H1 (cell line): ENCODE results near the gene ATG7. TPM values are rescaled to one million over a fixed set of nuclear protein-coding genes. Genes with fewer than 3 reads are reported as not detected.

Experiments
- CTCF ChIA-PET: fragments of 300-600 bp; sonication (Branson Sonifier 250); formaldehyde crosslinking; loops from one replicate; lab custom pipeline; 2021; ENCODE audit not compliant: partially characterized antibody; lab: Charles Lee
- POLR2A ChIA-PET: fragments of 300-600 bp; sonication (Branson Sonifier 250); formaldehyde crosslinking; loops from one replicate; lab custom pipeline; 2021; ENCODE audit warnings: inconsistent platforms; ENCODE audit not compliant: partially characterized antibody; lab: Charles Lee
- DNase-seq, 2 experiments: peaks; one replicate each; pipeline versions ENCODE4 v3.0.0 to v3.0.0-alpha.2; 2010 to 2022; ENCODE audit warnings: low spot score in 2 of 2, low read depth in 1 of 2, mixed read lengths in 1 of 2
- FAIRE-seq: peaks from 2 replicates; lab custom pipeline; 2011; peaks lifted over from hg19 to GRCh38; lab: Jason Lieb, UNC
- H2AFZ ChIP-seq: 2 replicates; pipeline ENCODE4 v1.8.1; 2012; ENCODE audit warnings: low read length, inconsistent platforms
- H2AK5ac ChIP-seq: 2 replicates; pipeline ENCODE4 v1.6.1; 2013; ENCODE audit warnings: low read depth, low read length
- H2BK120ac ChIP-seq: replicated peaks from 2 replicates; pipeline ENCODE3; 2013; ENCODE audit warnings: low read depth, low read length, inconsistent platforms
- H2BK12ac ChIP-seq: 2 replicates; pipeline ENCODE4 v1.6.1; 2013; ENCODE audit warnings: low read depth, low read length
- H2BK15ac ChIP-seq: 2 replicates; pipeline ENCODE4 v1.6.1; 2013; ENCODE audit warnings: low read length
- H2BK20ac ChIP-seq: 2 replicates; pipeline ENCODE4 v1.6.1; 2013; ENCODE audit warnings: low read length
- H2BK5ac ChIP-seq: 2 replicates; pipeline ENCODE4 v1.6.1; 2013; ENCODE audit warnings: low read depth, low read length
- H3K14ac ChIP-seq: 2 replicates; pipeline ENCODE4 v1.6.1; 2013; ENCODE audit warnings: inconsistent platforms; ENCODE audit not compliant: insufficient read length
- H3K18ac ChIP-seq: 2 replicates; pipeline ENCODE4 v1.6.1; 2013; ENCODE audit warnings: low read length; ENCODE audit errors: extremely low read depth
- H3K23ac ChIP-seq: 2 replicates; pipeline ENCODE4 v1.6.1; 2013; ENCODE audit warnings: inconsistent platforms; ENCODE audit not compliant: insufficient read length
- H3K23me2 ChIP-seq: 2 replicates; pipeline ENCODE4 v1.6.1; 2013; ENCODE audit warnings: low read depth, low read length
- H3K27ac ChIP-seq: 2 replicates; pipeline ENCODE4 v1.6.1; 2011; ENCODE audit warnings: low read depth, low read length, inconsistent platforms
- H3K27me3 ChIP-seq, 4 experiments: replicated peaks in 1 of 4; 1 replicate in 1 of 4; 2 replicates in 3 of 4; pipeline versions ENCODE4 v1.6.1 to v1.8.1; 2011 to 2013; ENCODE audit warnings: low read length in 3 of 4, mild to moderate bottlenecking in 3 of 4, inconsistent platforms in 2 of 4, mixed read lengths in 2 of 4, moderate library complexity in 1 of 4; ENCODE audit not compliant: control insufficient read depth in 3 of 4, insufficient read depth in 3 of 4; ENCODE audit errors: extremely low read depth in 1 of 4
- H3K36me3 ChIP-seq, 4 experiments: 2 replicates each; pipeline versions ENCODE4 v1.6.1 to v1.8.1; 2011 to 2013; ENCODE audit warnings: mild to moderate bottlenecking in 4 of 4, low read length in 3 of 4, moderate library complexity in 2 of 4, control low read depth in 1 of 4, inconsistent platforms in 1 of 4; ENCODE audit not compliant: insufficient read depth in 4 of 4, control insufficient read depth in 2 of 4
- H3K4ac ChIP-seq: replicated peaks from 2 replicates; pipeline ENCODE3; 2013; ENCODE audit warnings: low read length, low read depth, mixed read lengths, inconsistent platforms; ENCODE audit not compliant: insufficient read length
- H3K4me1 ChIP-seq, 4 experiments: replicated peaks in 1 of 4; 1 replicate in 1 of 4; 2 replicates in 3 of 4; pipeline versions ENCODE4 v1.6.1 to v1.8.1; 2011 to 2013; ENCODE audit warnings: low read length in 3 of 4, inconsistent platforms in 2 of 4, mixed read lengths in 1 of 4; ENCODE audit not compliant: insufficient read depth in 4 of 4, control insufficient read depth in 3 of 4
- H3K4me2 ChIP-seq, 2 experiments: 2 replicates each; pipeline versions ENCODE4 v1.6.1 to v1.8.1; 2011 to 2013; ENCODE audit warnings: low read depth in 2 of 2, low read length in 2 of 2, control low read depth in 1 of 2, inconsistent platforms in 1 of 2, mild to moderate bottlenecking in 1 of 2; ENCODE audit not compliant: insufficient read depth in 1 of 2
- H3K4me3 ChIP-seq, 4 experiments: fragments of 200-600, 300-600 bp in 1 of 4; sonication (generic), shearing (Covaris generic), sonication (Bioruptor Twin) in 1 of 4; 2 replicates each; pipeline versions ENCODE4 v1.5.1 to v1.8.1; 2011 to 2016; ENCODE audit warnings: low read length in 4 of 4, low read depth in 3 of 4, control low read depth in 2 of 4, inconsistent platforms in 2 of 4, mild to moderate bottlenecking in 2 of 4, mixed read lengths in 1 of 4, moderate library complexity in 1 of 4; ENCODE audit not compliant: insufficient read depth in 2 of 4; ENCODE audit errors: extremely low read depth in 1 of 4
- H3K56ac ChIP-seq: replicated peaks from 2 replicates; pipeline ENCODE3; 2013; ENCODE audit warnings: low read depth, mild to moderate bottlenecking, mixed read lengths, low read length, inconsistent platforms; ENCODE audit not compliant: insufficient read length
- H3K79me1 ChIP-seq: 2 replicates; pipeline ENCODE4 v1.6.1; 2013; ENCODE audit warnings: low read depth, low read length, control low read depth
- H3K79me2 ChIP-seq, 2 experiments: 2 replicates each; pipeline versions ENCODE4 v1.6.1 to v1.8.1; 2012 to 2013; ENCODE audit warnings: low read length in 2 of 2, mild to moderate bottlenecking in 2 of 2, inconsistent platforms in 1 of 2; ENCODE audit not compliant: insufficient read depth in 2 of 2, control insufficient read depth in 1 of 2
- H3K9ac ChIP-seq, 4 experiments: replicated peaks in 1 of 4; 1 replicate in 1 of 4; 2 replicates in 3 of 4; pipeline versions ENCODE4 v1.6.1 to v1.8.1; 2011 to 2013; ENCODE audit warnings: low read depth in 3 of 4, low read length in 3 of 4, control low read depth in 2 of 4, mild to moderate bottlenecking in 2 of 4, moderate library complexity in 2 of 4, inconsistent platforms in 1 of 4; ENCODE audit errors: extremely low read depth in 1 of 4
- H3K9me3 ChIP-seq, 2 experiments: 2 replicates each; pipeline versions ENCODE4 v1.6.1 to v1.8.1; 2012 to 2013; ENCODE audit warnings: mild to moderate bottlenecking in 2 of 2, moderate library complexity in 2 of 2, control low read depth in 1 of 2, inconsistent platforms in 1 of 2, low read depth in 1 of 2, low read length in 1 of 2, mixed read lengths in 1 of 2; ENCODE audit not compliant: insufficient read depth in 2 of 2
- H4K20me1 ChIP-seq, 2 experiments: replicated peaks in 1 of 2; 2 replicates each; pipeline versions ENCODE3 to v1.8.1; 2011 to 2013; ENCODE audit warnings: inconsistent platforms in 2 of 2, low read length in 2 of 2, mild to moderate bottlenecking in 1 of 2; ENCODE audit not compliant: insufficient read depth in 2 of 2, control insufficient read depth in 1 of 2
- H4K5ac ChIP-seq: 2 replicates; pipeline ENCODE4 v1.6.1; 2013; ENCODE audit warnings: low read length, low read depth, mixed read lengths, inconsistent platforms; ENCODE audit not compliant: insufficient read length
- H4K8ac ChIP-seq: 2 replicates; pipeline ENCODE4 v1.8.0; 2013; ENCODE audit warnings: mild to moderate bottlenecking, moderate library complexity, low read length, inconsistent platforms; ENCODE audit not compliant: insufficient read depth; ENCODE audit errors: extremely low read depth
- H4K91ac ChIP-seq: replicated peaks from 2 replicates; pipeline ENCODE3; 2013; ENCODE audit warnings: low read length, mixed read lengths, inconsistent platforms; ENCODE audit not compliant: insufficient read length
- CREB1 ChIP-seq: IDR thresholded peaks from 2 replicates; pipeline ENCODE4 v1.6.1; 2012; ENCODE audit warnings: inconsistent platforms
- WGBS, 2 experiments: shearing (Covaris generic) in 1 of 2; methylation state at CpG; one replicate each; pipeline versions ENCODE4 v1.1.6 to v1.1.7; 2013 to 2015; ENCODE audit warnings: low lambda C conversion rate in 2 of 2, mixed read lengths in 2 of 2, inconsistent platforms in 1 of 2, low coverage in 1 of 2, missing lambda C conversion rate in 1 of 2; ENCODE audit not compliant: insufficient replicate concordance in 2 of 2, insufficient coverage in 1 of 2, insufficient read length in 1 of 2; ENCODE audit errors: extremely low coverage in 1 of 2, missing lambda C conversion rate in 1 of 2; 5-methylcytosine and 5-hydroxymethylcytosine counted together
- polyA plus RNA-seq, 7 experiments: library from polyadenylated mRNA; depleted of rRNA in 3 of 7; stranded (reverse) in 5 of 7; unstranded in 2 of 7; fragments of >200 nt in 5 of 7; fragments of 200-250 nt in 2 of 7; gene quantifications; 1 replicate in 5 of 7; 2 replicates in 1 of 7; 4 replicates in 1 of 7; pipeline versions ENCODE4 v1.2.1 to v1.2.3, GENCODE V29; 2011 to 2013; ENCODE audit warnings: missing spikeins in 2 of 7, mixed read lengths in 2 of 7
- total RNA-seq: library from RNA; stranded (reverse); fragmentation: NEBNext Ultra II Directional; extraction: Animal tissue kit (Norgen Biotek cat#: 25700); gene quantifications from 2 replicates; pipeline ENCODE4 v1.2.1, GENCODE V29; 2021

The ATG7 gene
- total and polyA plus RNA-seq, 2 of the 8 experiments (the other 6 are each of a cell fraction or from before 2014, with no cell fraction given), result 15.0 to 19.1 TPM

- H3K18ac ChIP-seq, result no peak overlapping the region
- H4K20me1 ChIP-seq, result no peaks in the 10 kb centered on the region
- no peak overlapping the region for H4K91ac ChIP-seq
- H4K8ac ChIP-seq, result no peak overlapping the region
- H3K4me3 ChIP-seq, result no peak overlapping the region
- ChIA-PET CTCF (interaction anchor here (1.4 kb wide), 1 partner anchor 23 kb away, joined by 4 read pairs; no protein-coding TSS in a partner anchor), POLR2A (interaction anchor here (0.7 kb wide), 1 partner anchor 677 kb away, joined by 3 read pairs; no protein-coding TSS in a partner anchor)
- no peaks in the 10 kb centered on the region for H3K79me1 ChIP-seq
- H3K56ac ChIP-seq, result no peak overlapping the region
- 73% methylated on average over 7 of the region's 7 CpGs; no CpG with 5 or more reads in 1 of the 2 experiments for WGBS, 2 experiments
- H4K5ac ChIP-seq, result no peak overlapping the region
- H3K4me2 ChIP-seq, result no peak overlapping the region
- no peak for FAIRE-seq
- no peak overlapping the region for H3K27ac ChIP-seq
- peaks cover 0 to 9% (median 3%) of the 10 kb centered on the region in 4 experiments; a peak in 5 of 7 replicates for H3K4me1 ChIP-seq
- peaks cover 4% of the 10 kb centered on the region in 2 experiments; a peak in 1 of 4 replicates for H3K9me3 ChIP-seq
- no peak overlapping the region for H2AFZ ChIP-seq
- no peak for DNase-seq
- no peaks in the 10 kb centered on the region for H3K23me2 ChIP-seq
- no peak overlapping the region for H2BK5ac ChIP-seq
- no peak overlapping the region for H2BK15ac ChIP-seq
- no peaks in the 10 kb centered on the region for H3K27me3 ChIP-seq
- no peak overlapping the region for H2AK5ac ChIP-seq
- no peak overlapping the region for H2BK12ac ChIP-seq
- no peak overlapping the region for H3K9ac ChIP-seq
- no peaks in the 10 kb centered on the region for H3K79me2 ChIP-seq
- no peak for TF ChIP-seq CREB1
- no peak overlapping the region for H3K4ac ChIP-seq
- H3K36me3 ChIP-seq, result no peaks in the 10 kb centered on the region
- no peak overlapping the region for H2BK120ac ChIP-seq
- H2BK20ac ChIP-seq, result no peak overlapping the region
- no peak overlapping the region for H3K14ac ChIP-seq
- H3K23ac ChIP-seq, result no peak overlapping the region
These were observed 242.1 kb downstream of the ATG7 start for GRCh38 chr3:11514191-11514821.
